NOMO-1 treated with dmso at 0.1 percent for 144 hours (cell line): ENCODE data around the gene TNS1.

ENCODE experiments used
- DNase-seq: peaks from one replicate; lab custom pipeline; 2025; ENCODE audit not compliant: unreplicated experiment; lab: John Stamatoyannopoulos, UW

TNS1 gene

DNA sequence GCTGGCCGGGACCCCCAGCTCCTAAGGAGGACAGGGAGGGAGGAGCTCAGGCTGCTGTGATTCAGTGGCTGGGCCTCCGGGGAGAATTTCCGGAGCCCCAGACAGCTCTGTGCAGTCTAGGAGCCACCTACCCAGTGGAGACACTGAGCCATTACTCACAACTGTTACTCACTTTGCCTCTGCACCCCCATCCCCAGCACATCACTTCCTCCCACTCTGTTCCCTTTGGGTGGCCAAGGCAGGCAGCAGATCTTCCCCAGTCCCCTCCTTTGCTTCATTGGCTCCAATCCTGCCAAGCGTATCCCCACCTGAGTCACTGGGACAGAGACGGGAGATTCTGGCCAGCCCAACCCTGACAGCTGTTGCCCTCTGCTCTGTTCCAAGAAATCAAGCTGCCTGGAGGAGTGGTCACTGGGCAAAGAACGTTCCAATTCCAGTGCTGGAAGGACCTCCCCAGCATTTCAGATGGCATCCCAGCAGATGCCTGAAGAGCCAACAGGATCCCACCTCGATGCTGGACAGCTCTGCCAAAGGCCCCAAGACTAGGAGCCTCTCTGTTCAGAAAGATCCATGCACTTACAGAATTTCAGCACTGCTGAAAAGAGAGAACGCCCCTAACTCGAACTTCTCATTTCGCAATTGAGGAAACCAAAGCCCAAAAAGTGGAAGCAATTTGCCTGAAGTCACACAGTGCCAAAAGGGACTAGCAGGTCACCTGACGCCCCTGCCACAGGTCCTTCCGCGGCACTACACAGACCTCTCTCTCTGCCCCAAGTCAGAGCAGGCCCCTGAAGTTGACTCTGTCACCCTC lies 68.3 kb downstream of the TNS1 start:
- peak; percentile 82 for DNase-seq

DNA sequence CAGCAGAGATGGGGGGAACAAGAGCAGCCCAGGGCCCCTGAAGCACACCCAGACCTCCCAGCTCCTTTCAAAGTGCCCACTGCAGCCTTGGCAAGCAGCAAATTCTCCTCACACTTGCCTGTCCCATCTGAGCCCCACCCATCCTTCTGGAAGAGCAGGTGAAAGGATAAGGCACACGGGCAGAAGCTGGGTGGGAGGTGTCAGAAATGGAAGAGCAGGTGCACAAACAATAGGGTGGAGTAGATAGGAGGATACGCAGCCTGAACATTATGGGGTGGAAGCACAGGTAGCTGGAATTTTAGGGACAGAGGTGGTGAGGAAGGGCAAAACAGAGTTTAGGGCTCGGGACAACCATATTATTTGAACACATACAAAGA lies 69.2 kb downstream of the TNS1 start:
- DNase-seq, result no peak

DNA sequence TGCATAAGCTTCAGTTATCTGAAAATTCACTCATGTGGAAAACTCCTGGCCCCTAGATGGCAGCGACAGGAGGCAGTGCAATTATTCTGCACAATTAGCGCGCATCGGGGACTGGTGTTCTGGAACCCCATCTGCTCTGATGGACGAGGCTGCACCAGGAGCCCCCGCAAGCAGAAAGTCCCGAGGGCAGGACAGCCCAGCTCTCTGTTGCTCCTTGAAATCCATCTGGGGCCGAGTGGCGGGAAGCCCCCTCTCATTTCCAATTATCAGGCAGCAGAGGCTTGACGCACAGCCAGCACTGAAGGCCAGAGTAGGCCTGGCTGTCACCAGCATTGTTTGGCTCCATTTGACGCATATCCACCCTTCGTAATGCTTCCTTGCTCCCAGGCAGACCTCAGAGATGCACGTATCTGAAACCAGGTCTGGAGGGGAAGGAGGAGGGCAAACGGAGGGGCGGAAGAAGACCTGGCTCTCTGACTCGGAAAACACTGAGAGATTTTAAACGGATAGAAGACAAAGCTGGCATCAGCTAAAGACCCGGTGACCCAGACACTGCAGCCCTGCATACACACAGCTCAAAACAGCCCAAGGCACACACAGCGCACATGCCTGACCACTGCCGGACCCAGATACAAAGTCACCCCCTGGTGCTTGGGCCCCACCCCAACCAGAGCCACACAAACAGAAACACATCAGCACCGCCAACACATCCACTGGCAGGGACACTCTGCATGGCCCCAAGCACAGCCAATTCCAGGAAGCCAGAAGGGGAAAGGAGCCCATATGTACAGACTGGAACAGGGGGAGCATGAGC lies 69.8 kb downstream of the TNS1 start:
- no peak for DNase-seq

DNA sequence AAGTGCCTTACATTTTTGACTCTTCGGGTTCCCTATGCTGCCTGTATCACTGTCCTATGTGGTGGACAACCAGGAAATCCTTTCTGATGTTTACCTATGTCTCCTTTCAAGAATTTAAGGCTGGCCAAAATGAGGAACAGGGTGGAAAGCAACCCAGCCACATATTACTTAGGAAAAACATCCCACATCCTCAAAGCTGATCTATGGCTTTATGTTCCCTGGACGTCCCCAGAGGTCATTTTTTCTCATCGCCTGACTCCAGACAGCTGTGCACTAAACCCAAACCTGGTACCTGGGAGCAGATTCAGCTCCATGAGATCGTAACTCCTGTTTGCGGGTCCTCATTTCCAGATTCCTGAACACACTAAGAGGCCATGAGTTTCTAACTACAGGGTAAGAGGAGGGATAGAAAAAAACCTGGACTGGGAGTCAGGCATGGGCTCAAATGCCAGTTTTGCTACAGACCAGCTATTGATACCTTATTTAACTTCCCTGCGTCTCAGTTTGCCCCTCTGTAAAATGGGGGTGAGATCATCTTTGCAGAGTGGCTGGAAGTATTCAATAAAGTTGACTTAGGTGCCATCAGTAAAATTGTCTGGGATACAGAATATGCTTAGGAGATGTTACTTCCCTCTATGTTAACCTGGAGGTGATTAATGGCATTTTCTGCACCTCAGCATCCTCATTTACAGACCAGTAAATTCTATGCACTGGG lies 70.8 kb downstream of the TNS1 start:
- no peak for DNase-seq

DNA sequence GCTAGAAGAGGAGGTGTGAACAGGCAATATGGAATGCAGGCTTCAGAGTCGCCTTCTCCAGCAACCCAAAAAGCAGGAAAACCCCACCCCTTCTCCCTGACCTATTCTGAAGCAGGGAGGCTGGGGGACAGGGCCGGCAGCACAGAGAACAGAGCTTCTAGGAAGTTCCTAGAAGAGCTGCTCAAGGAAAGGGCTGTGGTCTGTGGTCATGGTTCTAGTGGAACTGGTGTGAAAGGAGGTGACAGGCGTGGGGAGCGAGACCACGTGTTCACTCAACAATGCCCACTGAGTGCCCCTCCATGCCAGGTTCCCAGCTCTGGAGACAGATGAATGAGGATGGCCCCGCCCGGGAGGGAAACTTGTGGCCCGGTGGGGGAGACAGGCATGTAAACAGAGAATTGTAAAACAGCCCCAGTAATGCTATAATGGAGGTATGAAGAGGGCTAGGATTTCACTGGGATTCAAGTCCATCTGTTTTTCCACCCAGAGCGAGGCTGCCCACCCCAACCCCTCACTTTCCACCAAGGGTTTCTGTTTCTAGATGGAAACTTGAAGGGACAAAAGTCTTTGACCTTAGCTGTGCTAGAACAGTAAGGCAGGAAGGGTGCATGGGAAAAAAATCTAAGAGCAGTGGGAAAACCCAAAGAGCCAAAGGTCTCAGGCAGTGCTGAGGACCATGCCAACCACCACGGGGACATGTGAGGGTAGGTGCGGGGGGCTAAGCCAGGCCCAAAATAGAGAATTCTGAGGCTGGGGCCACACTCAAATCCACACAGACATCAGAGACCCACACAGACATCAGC lies 71.8 kb downstream of the TNS1 start:
- no peak for DNase-seq

DNA sequence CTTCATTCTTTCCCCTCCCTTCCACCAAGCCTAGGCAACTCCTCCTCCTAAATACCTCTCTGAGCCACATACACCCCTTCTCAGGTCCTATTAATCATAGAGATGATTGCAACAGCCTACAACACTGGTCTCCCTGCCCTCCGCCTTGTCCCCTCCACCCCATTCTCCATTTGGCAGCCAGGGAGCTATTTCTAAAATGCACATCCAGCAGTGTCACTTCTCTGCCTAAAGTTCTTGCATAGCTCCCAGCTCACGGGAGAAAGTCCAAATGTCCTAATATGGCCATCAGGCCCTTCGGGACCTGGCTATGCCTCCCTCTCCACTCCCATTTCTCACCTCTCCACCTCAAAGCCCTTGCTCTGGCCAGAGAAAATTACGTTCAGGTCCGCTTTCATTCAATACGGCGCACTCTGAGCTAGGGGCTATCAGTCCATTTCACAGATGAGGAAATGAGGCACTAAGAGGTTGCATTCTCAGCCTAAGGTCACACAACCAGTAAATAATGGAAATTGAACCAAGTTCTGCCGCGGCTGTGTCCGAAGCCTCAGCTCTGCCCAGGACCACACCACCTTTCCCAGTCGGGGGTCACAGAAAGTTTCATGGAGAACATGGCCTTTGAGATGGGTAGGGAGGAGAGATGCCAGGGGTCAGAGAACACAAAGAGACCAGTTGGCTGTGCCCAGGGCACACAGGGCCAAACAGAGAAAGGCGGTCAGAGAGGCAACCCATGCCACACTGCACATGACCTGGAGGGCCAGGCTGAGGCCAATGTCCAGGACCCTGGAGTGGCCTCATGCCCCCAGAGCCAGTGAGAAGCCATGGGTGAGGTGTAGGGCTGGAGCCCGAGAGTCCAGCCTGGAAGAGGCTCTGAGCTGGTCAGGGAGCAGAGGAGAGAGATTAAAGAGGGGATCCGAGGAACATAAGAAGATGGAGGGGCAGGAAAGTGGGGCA lies 72.8 kb downstream of the TNS1 start:
- no peak for DNase-seq

DNA sequence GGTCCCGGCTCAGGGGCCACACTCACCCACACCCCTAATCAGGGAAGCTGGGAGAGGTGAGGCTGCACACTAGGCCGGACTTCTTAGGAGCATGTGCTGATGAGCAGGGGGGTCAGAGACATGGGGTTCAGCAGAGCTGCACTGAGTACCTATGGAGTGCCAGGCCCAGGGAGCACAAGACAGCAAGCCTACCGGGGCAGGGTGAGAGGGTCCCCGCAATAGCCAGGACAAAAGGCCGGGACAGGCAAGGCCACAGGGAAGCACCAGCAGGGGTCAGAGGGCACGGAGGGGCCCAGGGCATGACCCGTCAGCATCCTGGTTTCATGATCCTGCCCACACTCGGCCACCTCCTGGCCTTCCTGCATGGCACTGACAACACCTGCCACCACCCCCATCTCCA lies 73.5 kb downstream of the TNS1 start:
- no peak for DNase-seq

DNA sequence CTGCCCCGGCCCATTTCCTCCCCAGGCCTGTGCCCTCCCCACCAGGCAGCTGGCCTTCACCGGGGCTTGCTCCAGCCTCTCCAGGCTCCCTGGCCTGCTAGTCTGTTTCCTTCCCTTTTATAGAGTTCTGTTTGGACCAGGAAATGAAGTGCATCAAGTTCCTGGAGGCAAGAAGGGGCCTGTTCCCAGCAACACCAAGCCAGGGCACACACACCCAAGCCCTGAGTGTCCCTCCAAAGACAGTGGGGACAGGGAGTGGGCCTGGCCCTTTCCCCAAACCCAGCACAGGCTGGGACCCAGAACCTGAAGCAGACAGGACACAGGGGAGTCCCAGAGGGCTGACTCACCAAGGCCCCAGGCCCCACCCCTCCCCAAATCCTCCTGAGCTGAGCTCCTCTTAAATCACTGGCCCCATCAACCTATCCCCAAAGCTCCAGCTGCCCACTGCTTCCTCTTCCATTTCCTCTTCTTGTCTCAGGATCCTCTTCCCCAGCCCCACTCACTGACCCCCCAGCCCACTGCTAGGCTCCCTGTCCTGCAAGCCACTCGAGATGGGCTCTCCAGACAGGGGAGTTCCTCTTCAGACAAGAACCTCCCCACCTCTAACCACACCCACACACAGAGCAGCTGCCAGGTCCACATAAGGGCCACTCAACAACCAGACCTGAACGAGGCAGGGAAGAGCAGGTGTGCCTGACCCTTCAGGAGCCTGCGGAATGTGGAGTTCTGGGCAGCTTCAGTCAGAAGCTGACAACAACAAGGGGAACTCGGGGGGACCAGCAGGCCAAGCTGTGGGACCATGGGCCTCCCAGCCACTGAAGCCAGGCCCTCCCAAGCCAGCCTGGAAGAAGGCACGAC lies 74.2 kb downstream of the TNS1 start:
- DNase-seq, result peak; percentile 56

DNA sequence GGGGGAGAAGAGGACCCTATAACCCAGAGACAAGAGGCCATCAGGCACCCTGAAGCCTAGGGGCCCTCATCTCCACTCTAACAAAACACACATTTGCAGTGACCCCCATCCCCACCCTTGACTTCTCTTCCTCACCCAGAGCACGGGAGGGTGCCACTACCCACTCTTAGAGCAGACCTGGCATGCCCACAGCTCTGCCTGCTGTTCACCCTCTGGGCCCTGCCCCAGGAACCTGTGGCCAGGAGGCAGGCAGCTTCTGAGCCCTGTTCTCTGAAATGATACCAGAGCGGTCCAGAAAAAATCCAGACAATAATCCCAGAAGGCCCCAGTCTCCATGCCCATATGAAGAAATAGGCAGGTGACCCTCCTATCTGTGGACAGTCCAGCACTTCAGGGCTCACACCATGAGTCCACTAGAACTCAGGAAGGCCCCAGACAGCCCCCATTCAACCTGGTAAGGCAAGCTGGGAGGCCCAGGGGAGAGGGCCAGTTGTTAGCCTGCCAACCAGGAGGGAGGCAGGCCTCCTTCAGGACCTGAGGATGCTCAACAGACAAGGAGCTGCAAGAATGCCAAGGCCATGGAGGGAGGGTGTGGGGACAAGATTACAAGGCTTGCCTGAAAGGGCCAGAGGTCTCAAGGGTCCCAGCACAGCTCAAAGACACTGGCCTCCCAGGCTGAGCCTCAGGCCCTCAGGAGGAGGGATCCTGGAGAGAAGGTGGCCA lies 75.0 kb downstream of the TNS1 start:
- DNase-seq, result no peak

DNA sequence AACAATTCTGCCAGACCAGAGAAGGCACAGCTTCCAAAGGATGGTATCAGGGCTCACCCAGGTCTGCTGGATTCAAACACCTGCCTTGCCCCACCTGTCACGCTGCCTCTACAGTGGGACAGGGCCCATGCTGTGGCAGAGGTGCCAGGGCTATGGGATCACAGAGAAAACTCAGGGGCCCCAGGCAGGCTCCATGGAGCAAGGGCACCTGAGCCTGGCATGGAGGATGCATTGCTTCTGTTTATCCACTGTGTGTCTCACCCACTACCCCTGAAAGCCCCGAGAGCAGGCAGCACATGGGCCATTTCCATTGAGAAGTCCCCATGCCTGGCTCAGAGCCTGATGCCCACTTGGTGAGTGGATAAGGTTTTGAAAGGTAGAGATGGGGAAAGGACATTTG lies 76.0 kb downstream of the TNS1 start:
- DNase-seq, result no peak

DNA sequence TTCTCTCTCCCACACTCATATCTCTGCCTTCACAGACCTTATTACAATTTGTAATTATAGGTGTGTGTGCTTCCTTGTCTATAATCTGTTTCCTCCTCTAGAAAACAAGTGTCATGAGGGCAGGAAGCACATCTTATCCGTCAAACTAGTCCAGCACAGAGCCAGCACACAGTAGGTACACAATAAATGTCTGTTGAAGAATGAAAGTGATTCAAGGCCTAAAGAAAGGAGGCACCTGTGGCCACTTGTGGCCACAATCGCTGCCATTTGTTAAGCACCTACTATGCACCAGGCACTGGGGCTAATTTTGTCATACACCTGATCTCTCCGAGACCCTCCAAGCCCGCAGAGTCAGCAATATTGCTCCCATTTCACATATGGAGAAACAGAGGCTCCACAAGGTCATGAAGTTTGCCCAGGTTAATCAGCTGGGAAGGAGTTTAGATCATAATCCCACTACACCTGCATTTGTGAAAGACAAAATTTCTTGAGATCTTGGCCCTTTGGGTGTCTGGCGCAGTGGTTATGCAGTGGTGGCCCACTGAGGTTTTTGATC lies 78.4 kb downstream of the TNS1 start:
- no peak for DNase-seq

DNA sequence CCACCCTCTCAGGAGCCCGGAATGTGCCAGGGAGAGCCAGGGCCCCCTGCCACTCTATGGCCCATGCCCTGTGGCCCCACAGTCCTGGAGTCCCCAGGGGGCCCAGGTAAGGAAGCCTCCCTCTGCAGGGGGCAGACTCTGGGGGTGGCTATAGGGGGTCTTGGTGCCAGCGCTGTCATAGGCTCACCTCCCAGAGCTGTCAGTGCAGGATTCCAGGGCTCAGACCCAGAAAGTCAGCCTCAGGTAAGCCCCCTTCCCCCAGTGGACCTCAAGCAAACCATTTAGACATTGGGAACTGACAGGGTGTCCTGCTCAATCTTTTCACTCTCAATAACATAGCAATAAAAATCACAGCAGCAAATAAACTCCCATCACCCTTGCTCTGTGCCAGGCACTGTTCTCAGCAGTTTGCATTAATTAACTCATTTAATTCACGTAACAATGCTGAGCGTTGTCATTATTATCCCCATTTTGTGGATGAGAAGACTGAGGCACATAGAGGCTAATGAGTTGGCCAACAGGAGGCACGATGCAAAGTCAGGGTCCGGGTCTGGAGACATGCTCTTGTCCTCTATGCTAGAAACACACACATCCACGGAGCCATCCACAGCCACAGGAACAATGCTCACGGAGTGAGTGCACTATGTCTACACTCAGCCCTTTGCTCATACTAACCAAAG lies 79.6 kb downstream of the TNS1 start:
- no peak for DNase-seq

DNA sequence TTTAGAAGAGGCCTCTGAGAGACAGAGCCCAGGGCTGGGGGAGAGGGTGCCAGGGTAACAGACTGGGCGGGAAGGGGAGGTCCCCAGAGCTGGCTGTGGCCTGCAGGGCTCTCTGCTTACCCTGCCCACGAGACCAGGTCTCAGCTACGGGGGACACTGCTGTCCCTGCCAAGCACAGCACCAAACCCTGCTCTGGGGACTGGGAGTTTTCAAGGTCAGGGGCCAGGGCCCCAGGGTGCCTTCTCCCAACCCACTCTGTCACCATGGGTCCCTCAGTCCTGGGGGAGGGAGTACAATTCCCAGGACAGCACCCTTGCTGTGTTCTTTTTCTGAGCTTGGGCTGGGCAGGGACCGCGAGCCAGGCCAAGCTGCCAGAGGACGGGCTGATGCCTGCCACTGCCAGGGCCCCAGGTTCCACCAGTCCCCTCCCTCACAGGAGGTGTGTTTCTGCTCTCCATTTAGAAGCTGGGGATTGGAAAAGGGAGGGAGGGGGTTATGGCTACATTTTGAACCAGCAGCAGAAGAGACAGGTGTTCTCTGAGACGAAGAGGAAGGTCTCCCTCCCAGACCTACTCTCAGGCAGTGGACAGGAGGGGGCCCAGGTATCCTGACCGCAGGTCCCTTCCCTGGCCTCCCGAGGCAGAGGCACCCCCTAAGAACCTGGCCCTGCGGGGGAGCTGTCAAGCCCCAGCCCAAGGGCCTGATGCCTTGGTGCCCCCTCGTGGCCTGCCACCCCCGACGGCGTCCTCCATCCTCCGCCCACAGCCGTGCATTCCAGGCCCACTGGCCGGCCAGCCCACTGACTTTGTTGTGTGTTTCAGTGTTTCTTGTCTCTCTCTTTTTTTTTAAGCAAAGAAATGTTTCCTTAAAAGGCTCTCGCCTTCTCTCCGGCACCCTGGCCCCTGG lies 80.4 kb downstream of the TNS1 start:
- no peak for DNase-seq

DNA sequence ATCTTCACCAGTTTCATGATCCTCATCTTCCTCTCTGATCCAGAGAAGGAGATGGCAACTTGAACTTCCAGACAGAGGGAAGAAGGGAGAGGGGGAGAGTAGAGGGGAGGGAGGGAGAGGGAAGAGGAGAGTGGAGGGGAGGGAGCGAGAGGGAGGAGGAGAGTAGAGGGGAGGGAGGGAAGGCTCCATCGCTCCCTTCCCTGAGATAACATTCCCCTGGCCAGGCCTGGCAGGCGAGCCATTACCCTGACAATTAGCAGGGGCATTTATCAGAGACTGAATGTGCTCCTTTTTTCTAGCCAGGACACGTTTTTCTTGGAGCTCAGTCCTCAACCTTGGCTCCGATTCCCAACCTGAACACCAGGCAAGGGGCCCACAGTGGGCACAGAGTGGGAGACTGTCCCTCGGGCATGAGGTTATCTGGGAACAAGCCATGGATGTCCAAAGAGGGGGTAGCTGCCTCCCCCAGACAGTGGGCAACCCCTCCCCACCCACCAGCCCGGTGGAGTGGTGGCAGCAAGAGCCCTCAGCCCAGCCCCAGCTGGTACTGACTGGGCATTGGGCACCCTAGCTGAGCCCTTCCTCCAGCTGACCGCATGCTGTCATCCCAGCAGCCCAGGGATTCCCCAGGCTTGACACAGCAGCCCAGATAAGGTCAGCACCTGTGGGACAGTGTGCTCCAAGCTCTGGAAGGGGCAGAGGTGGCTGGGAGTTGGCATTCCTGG lies 81.8 kb downstream of the TNS1 start:
- no peak for DNase-seq

DNA sequence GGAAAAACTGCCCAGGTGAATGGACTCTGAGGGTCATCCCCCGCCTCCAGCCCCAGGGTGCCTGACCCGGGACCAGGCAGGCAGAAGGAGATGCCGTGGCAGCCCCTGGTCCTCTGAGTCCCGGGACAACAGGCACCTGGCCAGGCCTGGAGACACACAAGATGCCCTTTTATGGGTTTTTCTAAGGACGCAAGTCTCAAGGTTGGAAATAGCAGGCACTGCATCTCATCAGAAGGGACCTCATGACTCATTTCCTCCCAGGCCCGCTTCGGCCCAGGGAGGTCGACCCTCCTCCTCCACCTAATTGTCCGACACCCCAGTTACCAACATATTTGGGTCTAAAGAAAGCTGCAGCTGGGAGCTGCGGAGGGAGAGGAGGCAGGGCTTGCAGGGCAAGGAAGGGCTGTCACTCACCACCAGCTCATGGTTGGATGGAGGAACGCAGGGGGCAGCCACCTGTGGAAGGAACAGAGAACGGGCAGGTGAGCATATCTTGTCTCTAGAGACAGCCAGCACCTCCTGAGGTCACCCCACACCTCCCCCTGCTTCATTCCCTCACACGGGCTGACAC lies 82.9 kb downstream of the TNS1 start:
- DNase-seq, result no peak
